ENCODE results near the gene SV2B.

DNA sequence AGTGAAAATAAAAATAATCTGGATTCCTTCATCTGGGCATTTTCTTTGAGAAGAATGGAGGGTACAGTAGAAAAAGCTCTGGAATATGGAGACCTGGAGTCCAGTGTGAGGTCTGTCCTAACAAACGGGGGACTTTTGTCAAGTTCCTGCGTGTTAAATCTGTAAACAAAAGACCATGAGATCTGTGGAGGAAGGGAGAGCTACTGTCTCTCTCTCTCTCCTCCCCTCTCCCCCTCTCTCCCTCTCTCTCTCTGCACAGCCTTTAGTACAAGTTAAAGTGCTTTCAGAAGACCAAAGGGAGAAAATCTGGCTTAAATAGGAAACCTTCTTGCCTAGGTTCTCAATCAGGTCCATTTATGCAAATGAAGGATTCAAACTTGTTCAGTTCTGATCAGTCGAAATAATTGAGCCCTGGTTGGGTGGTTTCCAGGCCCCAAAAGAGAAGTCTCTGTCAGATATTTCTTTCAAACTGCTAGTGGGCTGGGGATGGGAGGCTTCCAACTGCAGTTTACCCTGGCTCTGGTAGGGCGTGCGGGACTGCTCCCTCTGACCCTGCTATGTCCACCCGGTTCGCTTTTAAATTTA lies 103.7 kb downstream of the SV2B start:
- TF ChIP-seq, protein P1, sequence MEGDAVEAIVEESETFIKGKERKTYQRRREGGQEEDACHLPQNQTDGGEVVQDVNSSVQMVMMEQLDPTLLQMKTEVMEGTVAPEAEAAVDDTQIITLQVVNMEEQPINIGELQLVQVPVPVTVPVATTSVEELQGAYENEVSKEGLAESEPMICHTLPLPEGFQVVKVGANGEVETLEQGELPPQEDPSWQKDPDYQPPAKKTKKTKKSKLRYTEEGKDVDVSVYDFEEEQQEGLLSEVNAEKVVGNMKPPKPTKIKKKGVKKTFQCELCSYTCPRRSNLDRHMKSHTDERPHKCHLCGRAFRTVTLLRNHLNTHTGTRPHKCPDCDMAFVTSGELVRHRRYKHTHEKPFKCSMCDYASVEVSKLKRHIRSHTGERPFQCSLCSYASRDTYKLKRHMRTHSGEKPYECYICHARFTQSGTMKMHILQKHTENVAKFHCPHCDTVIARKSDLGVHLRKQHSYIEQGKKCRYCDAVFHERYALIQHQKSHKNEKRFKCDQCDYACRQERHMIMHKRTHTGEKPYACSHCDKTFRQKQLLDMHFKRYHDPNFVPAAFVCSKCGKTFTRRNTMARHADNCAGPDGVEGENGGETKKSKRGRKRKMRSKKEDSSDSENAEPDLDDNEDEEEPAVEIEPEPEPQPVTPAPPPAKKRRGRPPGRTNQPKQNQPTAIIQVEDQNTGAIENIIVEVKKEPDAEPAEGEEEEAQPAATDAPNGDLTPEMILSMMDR (conservative IDR thresholded peaks at IDR 0.05), result no peak
- TF ChIP-seq EZH2 (IDR thresholded peaks at IDR 0.05; ENCODE audit: low read depth), result no peak
